H9 (cell line): ENCODE results near the gene RPS6KB2. TPM values are rescaled to one million over a fixed set of nuclear protein-coding genes. Genes with fewer than 3 reads are reported as not detected.

Experiments
- DNase-seq: peaks from one replicate; pipeline ENCODE4 v3.0.0-alpha.2; 2017
- H2AFZ ChIP-seq: one replicate; pipeline ENCODE4 v1.6.1; 2013; ENCODE audit warnings: mild to moderate bottlenecking, low read length, control low read depth, moderate library complexity
- H2AK5ac ChIP-seq: 2 replicates; pipeline ENCODE4 v1.6.1; 2013; ENCODE audit warnings: low read length, control low read depth, mixed read lengths; ENCODE audit not compliant: insufficient read length
- H2BK120ac ChIP-seq: one replicate; pipeline ENCODE4 v1.6.1; 2013; ENCODE audit warnings: low read depth, mild to moderate bottlenecking, low read length, control low read depth, inconsistent platforms; ENCODE audit not compliant: poor library complexity, severe bottlenecking
- H2BK12ac ChIP-seq: 2 replicates; pipeline ENCODE4 v1.6.1; 2013; ENCODE audit warnings: low read length, control low read depth, mixed read lengths, low read depth; ENCODE audit not compliant: insufficient read length
- H2BK15ac ChIP-seq: 2 replicates; pipeline ENCODE4 v1.6.1; 2013; ENCODE audit warnings: low read depth, low read length, control low read depth
- H2BK20ac ChIP-seq: one replicate; pipeline ENCODE4 v1.6.1; 2013; ENCODE audit warnings: low read depth, mild to moderate bottlenecking, low read length, control low read depth, inconsistent platforms; ENCODE audit not compliant: poor library complexity, severe bottlenecking
- H2BK5ac ChIP-seq: 2 replicates; pipeline ENCODE4 v1.6.1; 2013; ENCODE audit warnings: low read length, control low read depth, mixed read lengths; ENCODE audit not compliant: insufficient read length
- H3K14ac ChIP-seq: 2 replicates; pipeline ENCODE4 v1.6.1; 2013; ENCODE audit warnings: low read length, control low read depth; ENCODE audit not compliant: insufficient read depth
- H3K18ac ChIP-seq: 2 replicates; pipeline ENCODE4 v1.6.1; 2013; ENCODE audit warnings: low read depth, mild to moderate bottlenecking, mixed read lengths, low read length, control low read depth; ENCODE audit not compliant: insufficient read length
- H3K23ac ChIP-seq: 2 replicates; pipeline ENCODE4 v1.6.1; 2013; ENCODE audit warnings: low read length, control low read depth, mixed read lengths, low read depth; ENCODE audit not compliant: insufficient read length
- H3K23me2 ChIP-seq: 2 replicates; pipeline ENCODE4 v1.6.1; 2013; ENCODE audit warnings: low read depth, mild to moderate bottlenecking, mixed read lengths, low read length, control low read depth; ENCODE audit not compliant: insufficient read length, poor library complexity, severe bottlenecking
- H3K27ac ChIP-seq: 2 replicates; pipeline ENCODE4 v1.5.1; 2013; ENCODE audit warnings: low read length, control low read depth, mixed read lengths, low read depth; ENCODE audit not compliant: insufficient read length
- H3K27me3 ChIP-seq: 2 replicates; pipeline ENCODE4 v1.6.1; 2013; ENCODE audit warnings: low read length, control low read depth, inconsistent platforms; ENCODE audit not compliant: insufficient read depth
- H3K4ac ChIP-seq: 2 replicates; pipeline ENCODE4 v1.6.1; 2013; ENCODE audit warnings: low read depth, mild to moderate bottlenecking, control low read depth, inconsistent platforms, low read length, moderate library complexity
- H3K4me1 ChIP-seq: 2 replicates; pipeline ENCODE4 v1.6.1; 2013; ENCODE audit warnings: low read length, control low read depth, inconsistent platforms; ENCODE audit not compliant: insufficient read depth
- H3K4me2 ChIP-seq: 2 replicates; pipeline ENCODE4 v1.6.1; 2013; ENCODE audit warnings: low read length, control low read depth, mixed read lengths; ENCODE audit not compliant: insufficient read length, insufficient read depth
- H3K56ac ChIP-seq: 2 replicates; pipeline ENCODE4 v1.6.1; 2013; ENCODE audit warnings: low read depth, mild to moderate bottlenecking, mixed read lengths, low read length, control low read depth; ENCODE audit not compliant: insufficient read length
- H3K79me1 ChIP-seq: 2 replicates; pipeline ENCODE4 v1.6.1; 2013; ENCODE audit warnings: low read depth, mild to moderate bottlenecking, moderate library complexity, low read length, control low read depth, inconsistent platforms; ENCODE audit not compliant: insufficient read depth, poor library complexity, severe bottlenecking
- H3K79me2 ChIP-seq: 2 replicates; pipeline ENCODE4 v1.6.1; 2013; ENCODE audit warnings: low read length, control low read depth, inconsistent platforms; ENCODE audit not compliant: insufficient read depth
- H3K9ac ChIP-seq: 2 replicates; pipeline ENCODE4 v1.6.1; 2013; ENCODE audit warnings: low read length, control low read depth, mixed read lengths; ENCODE audit not compliant: insufficient read length; ENCODE audit errors: extremely low read depth
- H3K9me3 ChIP-seq: one replicate; pipeline ENCODE4 v1.6.1; 2013; ENCODE audit warnings: low read depth, low read length, inconsistent platforms; ENCODE audit not compliant: control insufficient read depth
- H3T11ph ChIP-seq: one replicate; pipeline ENCODE4 v1.6.1; 2013; ENCODE audit warnings: mild to moderate bottlenecking, low read length, control low read depth, inconsistent platforms
- H4K20me1 ChIP-seq: one replicate; pipeline ENCODE4 v1.6.1; 2013; ENCODE audit not compliant: control insufficient read depth, insufficient read length, insufficient read depth
- H4K5ac ChIP-seq: 2 replicates; pipeline ENCODE4 v1.6.1; 2013; ENCODE audit warnings: low read depth, mild to moderate bottlenecking, mixed read lengths, low read length, control low read depth; ENCODE audit not compliant: insufficient read length
- H4K8ac ChIP-seq: replicated peaks from 2 replicates; pipeline ENCODE4 v1.6.1; 2013; ENCODE audit warnings: low read length, control low read depth, mixed read lengths, low read depth; ENCODE audit not compliant: insufficient read length
- H4K91ac ChIP-seq: 2 replicates; pipeline ENCODE4 v1.6.1; 2013; ENCODE audit warnings: low read depth, mild to moderate bottlenecking, moderate library complexity, mixed read lengths, low read length, control low read depth; ENCODE audit not compliant: insufficient read length
- H3K27ac Mint-ChIP-seq, 3 experiments: 2 replicates in 2 of 3; 3 replicates in 1 of 3; pipeline ENCODE4 v1.8.0; 2020 to 2021; ENCODE audit warnings: mixed read lengths in 3 of 3, mild to moderate bottlenecking in 1 of 3, moderate library complexity in 1 of 3
- H3K27me3 Mint-ChIP-seq: 2 replicates; pipeline ENCODE4 v1.8.0; 2021; ENCODE audit warnings: low read depth, mild to moderate bottlenecking, moderate library complexity, mixed read lengths
- H3K36me3 Mint-ChIP-seq, 3 experiments: 2 replicates in 2 of 3; 3 replicates in 1 of 3; pipeline ENCODE4 v1.8.0; 2020 to 2021; ENCODE audit warnings: low read depth in 3 of 3, mixed read lengths in 3 of 3; ENCODE audit not compliant: insufficient read depth in 1 of 3
- H3K4me1 Mint-ChIP-seq, 2 experiments: 2 replicates each; pipeline ENCODE4 v1.8.0; 2020; ENCODE audit warnings: mixed read lengths in 2 of 2
- H3K4me3 Mint-ChIP-seq, 2 experiments: 2 replicates in 1 of 2; 3 replicates in 1 of 2; pipeline ENCODE4 v1.8.0; 2020 to 2021; ENCODE audit warnings: mild to moderate bottlenecking in 2 of 2, mixed read lengths in 2 of 2, moderate library complexity in 1 of 2
- H3K9me3 Mint-ChIP-seq, 2 experiments: 2 replicates in 1 of 2; 3 replicates in 1 of 2; pipeline ENCODE4 v1.8.0; 2020; ENCODE audit warnings: mild to moderate bottlenecking in 2 of 2, mixed read lengths in 2 of 2, moderate library complexity in 1 of 2
- CTCF ChIP-seq: fragments of 200-600 bp; sonication (generic); conservative IDR thresholded peaks from 3 replicates; pipeline ENCODE4 v1.8.0; 2021; ENCODE audit warnings: antibody characterized with exemption, mild to moderate bottlenecking
- WGBS: extraction: QIAGEN DNeasy Blood & Tissue Kit; methylation state at CpG from one replicate; pipeline ENCODE4 v1.1.7; 2013; ENCODE audit warnings: missing lambda C conversion rate, low lambda C conversion rate, mixed read lengths; ENCODE audit not compliant: insufficient read length; ENCODE audit errors: extremely low coverage; 5-methylcytosine and 5-hydroxymethylcytosine counted together
- total RNA-seq: library from RNA; stranded (reverse); gene quantifications from 2 replicates; pipeline ENCODE4 v1.2.1, GENCODE V29; 2021

RPS6KB2 gene
- total RNA-seq, 1 experiment from 2014 or later, result 51.7 TPM

- peaks cover 14 to 28% of the 10 kb centered on the region in 2 experiments for H3K4me1 Mint-ChIP-seq
- Histone ChIP-seq H4K91ac (no peak overlapping the region), H3K79me1 (no peaks in the 10 kb centered on the region), H3K23me2 (no peaks in the 10 kb centered on the region), H3T11ph (no peak overlapping the region), H2BK12ac (no peak overlapping the region), H3K18ac (no peak overlapping the region), H3K27me3 (no peaks in the 10 kb centered on the region), H3K4ac (no peak overlapping the region), H2BK15ac (no peak overlapping the region), H2AK5ac (no peak overlapping the region), H4K20me1 (no peaks in the 10 kb centered on the region), H4K8ac (no peak overlapping the region), H2AFZ (no peak overlapping the region), H2BK120ac (no peak overlapping the region), H3K14ac (no peak overlapping the region), H2BK20ac (no peak overlapping the region), H3K4me1 (no peaks in the 10 kb centered on the region), H3K27ac (no peak overlapping the region), H3K79me2 (no peaks in the 10 kb centered on the region), H3K23ac (no peak overlapping the region), H4K5ac (no peak overlapping the region), H3K56ac (no peak overlapping the region), H3K9me3 (no peaks in the 10 kb centered on the region), H2BK5ac (no peak overlapping the region), H3K4me2 (no peak overlapping the region), H3K9ac (no peak overlapping the region)
- WGBS, result no CpG with 5 or more reads among the region's 24 CpGs
- no peak for TF ChIP-seq CTCF
- H3K4me3 Mint-ChIP-seq, result no peak overlapping the region
- H3K36me3 Mint-ChIP-seq, result no peaks in the 10 kb centered on the region
- no peak overlapping the region for H3K27ac Mint-ChIP-seq
- no peak for DNase-seq
- H3K9me3 Mint-ChIP-seq, result no peaks in the 10 kb centered on the region
- H3K27me3 Mint-ChIP-seq, result peaks cover 49% of the 10 kb centered on the region
These were observed 19.0 kb upstream of the RPS6KB2 start for GRCh38 chr11:67409261-67409666.
